Endometrial microvascular endothelial cells (primary cell): ENCODE results near the gene RBM34. TPM values are rescaled to one million over a fixed set of nuclear protein-coding genes. Genes with fewer than 3 reads are reported as not detected.

Experiments used
- in situ Hi-C: cut with HindIII; loops from 2 replicates; pipeline ENCODE4 v1.10.0; 2017; ENCODE audit warnings: low sequenced_read_pairs, low pct_unique_long_range_greater_than_20kb; ENCODE audit errors: inconsistent ontology term
- total RNA-seq: library from RNA; depleted of rRNA; stranded (reverse); fragments of >200 nt; gene quantifications from one replicate; pipeline ENCODE4 v1.2.3, GENCODE V29; 2015; ENCODE audit errors: inconsistent ontology term

Gene RBM34
- total RNA-seq, 1 donor from 2014 or later: 117 TPM

GRCh38 chr1:235127203-235127602, 33.8 kb downstream of the RBM34 start:
- in situ Hi-C loops: no loop called here

- in situ Hi-C loops: no loop called here
Measured at GRCh38 chr1:235124665-235125064, 36.4 kb downstream of the RBM34 start.

- in situ Hi-C loops: no loop called here
Measured at GRCh38 chr1:235124111-235124510, 36.9 kb downstream of the RBM34 start.

- in situ Hi-C loops: no loop called here
Measured at GRCh38 chr1:235122348-235122747, 38.7 kb downstream of the RBM34 start.

GRCh38 chr1:235113183-235113917, 47.7 kb downstream of the RBM34 start:
- in situ Hi-C loops: no loop called here

GRCh38 chr1:235112297-235113182, 48.5 kb downstream of the RBM34 start:
- in situ Hi-C loops: no loop called here

- in situ Hi-C loops: no loop called here
Measured at GRCh38 chr1:235111107-235111506, 49.9 kb downstream of the RBM34 start.

- in situ Hi-C loops: no loop called here
Measured at GRCh38 chr1:235108876-235109275, 52.2 kb downstream of the RBM34 start.

- in situ Hi-C loops: no loop called here
Measured at GRCh38 chr1:235108185-235108593, 52.9 kb downstream of the RBM34 start.

GRCh38 chr1:235107368-235108184, 53.5 kb downstream of the RBM34 start:
- in situ Hi-C loops: no loop called here

GRCh38 chr1:235106457-235106856, 54.6 kb downstream of the RBM34 start:
- in situ Hi-C loops: no loop called here

- in situ Hi-C loops: no loop called here
Measured at GRCh38 chr1:235105051-235106043, 55.7 kb downstream of the RBM34 start.

- in situ Hi-C loops: no loop called here
Measured at GRCh38 chr1:235102993-235103411, 58.0 kb downstream of the RBM34 start.

- in situ Hi-C loops: no loop called here
Measured at GRCh38 chr1:235102259-235102582, 58.8 kb downstream of the RBM34 start.

GRCh38 chr1:235101558-235102258, 59.3 kb downstream of the RBM34 start:
- in situ Hi-C loops: no loop called here

- in situ Hi-C loops: no loop called here
Measured at GRCh38 chr1:235100194-235100772, 60.8 kb downstream of the RBM34 start.

- in situ Hi-C loops: no loop called here
Measured at GRCh38 chr1:235098991-235099390, 62.1 kb downstream of the RBM34 start.
